Sigmoid colon (tissue), 7 donors: ENCODE data around the gene ZNF610. TPM values are rescaled to one million over a fixed set of nuclear protein-coding genes. Genes with fewer than 3 reads are reported as not detected.

Experiments
- DNase-seq: peaks from one replicate; pipeline ENCODE4 v3.0.0-alpha.2; 2019
- H3K27ac ChIP-seq, 4 donors: fragments of 200-600 bp; sonication (generic); one replicate each; pipeline ENCODE4 v1.5.1; 2016 to 2019; ENCODE audit warnings: mild to moderate bottlenecking in 1 of 4
- H3K27me3 ChIP-seq, 3 donors: fragments of 200-600 bp; sonication (generic); one replicate each; pipeline ENCODE4 v1.5.1; 2019; ENCODE audit warnings: mild to moderate bottlenecking in 1 of 3
- H3K36me3 ChIP-seq, 4 donors: fragments of 200-600 bp; sonication (generic); one replicate each; pipeline ENCODE4 v1.5.1; 2016 to 2019
- H3K4me1 ChIP-seq, 4 donors: fragments of 200-600 bp; sonication (generic); one replicate each; pipeline ENCODE4 v1.5.1; 2017 to 2019
- H3K4me3 ChIP-seq, 4 donors: fragments of 200-600 bp; sonication (generic); one replicate each; pipeline ENCODE4 v1.5.1; 2017 to 2019; ENCODE audit warnings: mild to moderate bottlenecking in 2 of 4, moderate library complexity in 1 of 4
- H3K9me3 ChIP-seq, 4 donors: fragments of 200-600 bp in 3 of 4; sonication (generic) in 3 of 4; one replicate each; pipeline versions ENCODE4 v1.5.1 to v1.6.1; 2013 to 2019
- EP300 ChIP-seq, 4 donors: sonication (generic); formaldehyde crosslinking; IDR thresholded peaks; one replicate each; pipeline ENCODE4 v1.6.1; 2017; ENCODE audit warnings: antibody characterized with exemption in 4 of 4
- POLR2A ChIP-seq, 2 donors: fragments of 450-650 bp; IDR thresholded peaks; one replicate each; pipeline ENCODE4 v1.6.1; 2016; ENCODE audit warnings: antibody characterized with exemption in 2 of 2, mild to moderate bottlenecking in 2 of 2, moderate library complexity in 2 of 2
- POLR2AphosphoS5 ChIP-seq, 4 donors: sonication (generic); formaldehyde crosslinking; IDR thresholded peaks; one replicate each; pipeline ENCODE4 v1.6.1; 2017; ENCODE audit warnings: antibody characterized with exemption in 4 of 4
- WGBS, 2 donors: extraction: QIAGEN DNeasy Blood & Tissue Kit; methylation state at CpG; one replicate each; pipeline ENCODE4 v1.1.7; 2013; 5-methylcytosine and 5-hydroxymethylcytosine counted together
- intact Hi-C: fragments of 100-400 bp; cut with DNase I; formaldehyde crosslinking; loops from one replicate; pipeline ENCODE4 v1.15.1; 2023
- polyA plus RNA-seq, 3 donors: library from polyadenylated mRNA; stranded (reverse); fragments of 200-250 nt; gene quantifications; one replicate each; pipeline ENCODE4 v1.2.3, GENCODE V29; 2013
- total RNA-seq, 4 donors: library from RNA; depleted of rRNA; stranded (reverse); fragments of >200 nt; gene quantifications; one replicate each; pipeline ENCODE4 v1.1.0, GENCODE V29; 2016
- TF ChIP-seq, protein P1 (sequence below), 4 experiments: fragments of 450-650 bp in 3 of 4; fragments of 200-600 bp in 1 of 4; IDR thresholded peaks; one replicate each; pipeline ENCODE4 v1.5.1; 2016 to 2019; ENCODE audit warnings: antibody characterized with exemption in 4 of 4, mild to moderate bottlenecking in 3 of 4, moderate library complexity in 2 of 4
- donor health status: healthy with polysubstance abuse.
- donor health status: Bipolar disorder and iron deficiency.
- donor health status: healthy.

The ZNF610 gene
- total and polyA plus RNA-seq, 7 donors, result 0.90 to 3.2 (median 2.3) TPM; not detected in 1

DNA sequence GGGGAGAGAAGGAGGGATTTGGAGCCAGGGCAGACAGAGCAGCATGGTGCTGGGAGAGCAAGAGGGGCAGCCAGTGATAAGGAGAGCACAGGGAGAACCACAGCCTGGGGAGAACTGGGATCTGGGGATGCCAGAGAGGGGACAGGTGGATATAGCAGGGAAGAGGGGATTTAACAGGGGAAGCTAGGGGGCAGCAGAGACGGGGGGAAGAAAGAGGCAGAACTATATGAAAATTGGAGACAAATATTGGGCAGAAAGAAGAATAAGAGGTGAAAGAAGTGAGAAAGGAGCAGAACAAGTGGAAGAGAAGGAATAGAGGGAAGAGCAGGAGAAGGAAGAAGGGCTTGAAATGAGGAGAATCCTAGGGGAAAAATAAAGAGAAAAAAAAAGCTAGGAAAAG is 55.1 kb downstream of the ZNF610 start:
- H3K27ac ChIP-seq, result no peak overlapping the region
- H3K4me1 ChIP-seq, result no peaks in the 10 kb centered on the region
- DNase-seq, result no peak
- no peak overlapping the region for H3K4me3 ChIP-seq
- TF ChIP-seq EP300 (IDR thresholded peaks at IDR 0.05) (no peak), POLR2AphosphoS5 (IDR thresholded peaks at IDR 0.05) (no peak), POLR2A (IDR thresholded peaks at IDR 0.05) (no peak)
- TF ChIP-seq, protein P1, sequence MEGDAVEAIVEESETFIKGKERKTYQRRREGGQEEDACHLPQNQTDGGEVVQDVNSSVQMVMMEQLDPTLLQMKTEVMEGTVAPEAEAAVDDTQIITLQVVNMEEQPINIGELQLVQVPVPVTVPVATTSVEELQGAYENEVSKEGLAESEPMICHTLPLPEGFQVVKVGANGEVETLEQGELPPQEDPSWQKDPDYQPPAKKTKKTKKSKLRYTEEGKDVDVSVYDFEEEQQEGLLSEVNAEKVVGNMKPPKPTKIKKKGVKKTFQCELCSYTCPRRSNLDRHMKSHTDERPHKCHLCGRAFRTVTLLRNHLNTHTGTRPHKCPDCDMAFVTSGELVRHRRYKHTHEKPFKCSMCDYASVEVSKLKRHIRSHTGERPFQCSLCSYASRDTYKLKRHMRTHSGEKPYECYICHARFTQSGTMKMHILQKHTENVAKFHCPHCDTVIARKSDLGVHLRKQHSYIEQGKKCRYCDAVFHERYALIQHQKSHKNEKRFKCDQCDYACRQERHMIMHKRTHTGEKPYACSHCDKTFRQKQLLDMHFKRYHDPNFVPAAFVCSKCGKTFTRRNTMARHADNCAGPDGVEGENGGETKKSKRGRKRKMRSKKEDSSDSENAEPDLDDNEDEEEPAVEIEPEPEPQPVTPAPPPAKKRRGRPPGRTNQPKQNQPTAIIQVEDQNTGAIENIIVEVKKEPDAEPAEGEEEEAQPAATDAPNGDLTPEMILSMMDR (IDR thresholded peaks at IDR 0.05), result no peak
- no peaks in the 10 kb centered on the region for H3K27me3 ChIP-seq
- H3K36me3 ChIP-seq, result peaks cover 0 to 53% (median 13%) of the 10 kb centered on the region in 4 donors
- intact Hi-C loops, result no loop called here
- 62 to 68% methylated on average over 1 of the region's 1 CpG for WGBS, 2 donors
- H3K9me3 ChIP-seq, result peaks cover 0 to 53% (median 22%) of the 10 kb centered on the region in 4 donors

GRCh38 chr19:52397310-52398080 is 61.5 kb downstream of the ZNF610 start, which contains the start of gene ZNF528:
TSS of gene ZNF528 (plus strand) at chr19:52397849. CDS start at chr19:52402014, 4,165 bp downstream.
- 1 to 4% methylated on average over 36 of the region's 36 CpGs for WGBS, 2 donors
- DNase-seq, result peak; percentile 97
- H3K36me3 ChIP-seq, result peaks cover 5 to 52% (median 10%) of the 10 kb centered on the region in 4 donors
- H3K9me3 ChIP-seq, result peaks cover 0 to 35% (median 0%) of the 10 kb centered on the region in 4 donors
- TF ChIP-seq POLR2AphosphoS5 (IDR thresholded peaks at IDR 0.05), result peak; percentile 57 to 93 (median 88)
- peak in 1 of 2 donors; percentile 38 for TF ChIP-seq POLR2A (IDR thresholded peaks at IDR 0.05)
- TF ChIP-seq EP300 (IDR thresholded peaks at IDR 0.05), result peak in 1 of 4 donors; percentile 45
- TF ChIP-seq, protein P1 (IDR thresholded peaks at IDR 0.05), result no peak
- peaks cover 0 to 19% (median 18%) of the 10 kb centered on the region in 4 donors for H3K4me1 ChIP-seq
- no peaks in the 10 kb centered on the region for H3K27me3 ChIP-seq
- intact Hi-C loops, result loop anchor here (1.0 to 5.0 kb wide), 3 partner anchors 27 to 100 kb away; partner anchors contain the start of genes ZNF480 and ZNF610
- H3K4me3 ChIP-seq, result peak within 1 kb of the TSS; percentile 52 to 72 (median 66)
- H3K27ac ChIP-seq, result peak within 1 kb of the TSS; percentile 63 to 81 (median 68)

GRCh38 chr19:52398081-52398441 is 62.0 kb downstream of the ZNF610 start:
- no peak for DNase-seq
- intact Hi-C loops, result loop anchor here (5.0 kb wide), 1 partner anchor 101 kb away; the partner anchor contains the start of gene ZNF480
- H3K9me3 ChIP-seq, result peaks cover 0 to 31% (median 0%) of the 10 kb centered on the region in 4 donors
- peaks cover 6 to 57% (median 13%) of the 10 kb centered on the region in 4 donors for H3K36me3 ChIP-seq
- WGBS, 2 donors, result 6 to 12% methylated on average over 14 of the region's 14 CpGs
- H3K27me3 ChIP-seq, result no peaks in the 10 kb centered on the region
- peak overlapping the region; percentile 52 to 72 (median 66) for H3K4me3 ChIP-seq
- peak overlapping the region; percentile 63 to 81 (median 68) for H3K27ac ChIP-seq
- H3K4me1 ChIP-seq, result peaks cover 0 to 19% (median 18%) of the 10 kb centered on the region in 4 donors
- no peak for TF ChIP-seq POLR2A (IDR thresholded peaks at IDR 0.05)
- no peak for TF ChIP-seq POLR2AphosphoS5 (IDR thresholded peaks at IDR 0.05)
- no peak for TF ChIP-seq EP300 (IDR thresholded peaks at IDR 0.05)

GRCh38 chr19:52410276-52410675 is 74.2 kb downstream of the ZNF610 start:
- 86 to 98% methylated on average over 6 of the region's 6 CpGs for WGBS, 2 donors
- H3K9me3 ChIP-seq, result peaks cover 34 to 57% (median 52%) of the 10 kb centered on the region in 4 donors
- intact Hi-C loops, result no loop called here
- no peak overlapping the region for H3K27ac ChIP-seq
- peaks cover 36 to 99% (median 81%) of the 10 kb centered on the region in 4 donors for H3K36me3 ChIP-seq
- H3K4me1 ChIP-seq, result no peaks in the 10 kb centered on the region
- no peak overlapping the region for H3K4me3 ChIP-seq
- no peak for DNase-seq
- TF ChIP-seq POLR2A (IDR thresholded peaks at IDR 0.05), result no peak
- TF ChIP-seq, protein P1 (IDR thresholded peaks at IDR 0.05), result no peak
- no peak for TF ChIP-seq EP300 (IDR thresholded peaks at IDR 0.05)
- TF ChIP-seq POLR2AphosphoS5 (IDR thresholded peaks at IDR 0.05), result no peak
- no peaks in the 10 kb centered on the region for H3K27me3 ChIP-seq

- H3K9me3 ChIP-seq, result peaks cover 49 to 82% (median 76%) of the 10 kb centered on the region in 4 donors
- no peak for DNase-seq
- 96 to 98% methylated on average over 5 of the region's 5 CpGs for WGBS, 2 donors
- intact Hi-C loops, result no loop called here
- no peak overlapping the region for H3K27ac ChIP-seq
- H3K36me3 ChIP-seq, result peaks cover 0 to 46% (median 29%) of the 10 kb centered on the region in 4 donors
- no peaks in the 10 kb centered on the region for H3K4me1 ChIP-seq
- no peak for TF ChIP-seq POLR2A (IDR thresholded peaks at IDR 0.05)
- TF ChIP-seq EP300 (IDR thresholded peaks at IDR 0.05), result no peak
- TF ChIP-seq, protein P1 (IDR thresholded peaks at IDR 0.05), result no peak
- no peak for TF ChIP-seq POLR2AphosphoS5 (IDR thresholded peaks at IDR 0.05)
- no peak overlapping the region for H3K4me3 ChIP-seq
- H3K27me3 ChIP-seq, result no peaks in the 10 kb centered on the region
Observed at GRCh38 chr19:52415711-52416110, 79.7 kb downstream of the ZNF610 start.
